Mucosa of stomach (tissue), 1 donor: ENCODE measurements around the gene NPAS2.

ENCODE experiments used
- H3K27me3 ChIP-seq: one replicate; pipeline ENCODE4 v1.7.0; 2013; ENCODE audit warnings: mild to moderate bottlenecking, low read length; ENCODE audit not compliant: control insufficient read depth, insufficient read depth
- H3K36me3 ChIP-seq: one replicate; pipeline ENCODE4 v1.7.0; 2013; ENCODE audit warnings: low read length; ENCODE audit not compliant: control insufficient read depth, insufficient read depth
- H3K4me1 ChIP-seq: one replicate; pipeline ENCODE4 v1.7.0; 2013; ENCODE audit warnings: mild to moderate bottlenecking, low read length; ENCODE audit not compliant: control insufficient read depth, insufficient read depth
- H3K4me3 ChIP-seq: one replicate; pipeline ENCODE4 v1.7.0; 2013; ENCODE audit warnings: low read length
- H3K9ac ChIP-seq: one replicate; pipeline ENCODE4 v1.7.0; 2013; ENCODE audit warnings: mild to moderate bottlenecking, low read length, moderate library complexity
- H3K9me3 ChIP-seq: one replicate; pipeline ENCODE4 v1.7.0; 2013; ENCODE audit warnings: mild to moderate bottlenecking, low read length, moderate library complexity; ENCODE audit not compliant: control insufficient read depth
- donor health status: Pancreatic carcinoma.

The NPAS2 gene

DNA sequence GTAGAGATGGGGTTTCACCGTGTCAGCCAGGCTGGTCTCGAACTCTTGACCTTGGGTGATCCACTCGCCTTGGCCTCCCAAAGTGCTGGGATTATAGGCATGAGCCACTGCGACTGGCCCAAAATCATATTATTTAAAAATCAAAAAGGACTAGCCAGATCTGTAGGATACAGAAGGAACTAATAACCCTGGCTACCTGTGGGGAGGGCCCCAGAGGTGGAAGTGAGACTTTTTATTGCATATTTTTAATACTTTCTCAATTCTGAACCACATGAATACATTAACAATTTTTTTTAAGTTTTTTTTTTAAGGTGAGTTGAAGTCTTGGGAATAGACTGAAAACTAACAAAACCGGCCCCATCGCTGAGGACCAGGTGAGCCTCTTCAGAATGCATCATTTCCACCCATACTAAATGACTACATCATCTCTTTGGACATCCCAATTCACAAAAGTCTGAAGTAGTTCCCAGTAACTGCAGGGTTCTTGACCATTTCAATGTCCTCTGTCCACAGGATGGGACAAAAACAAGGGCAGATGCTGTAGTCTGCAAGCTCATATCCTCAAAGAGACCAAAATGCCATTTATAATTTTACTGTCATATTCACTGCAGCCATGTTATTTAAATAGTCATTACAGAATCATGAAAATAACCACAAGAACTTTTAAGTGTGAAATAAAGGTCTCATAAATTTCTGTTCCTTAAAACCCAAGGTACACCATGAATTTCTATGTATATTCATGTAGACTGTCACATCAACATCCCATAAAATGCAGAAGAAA, 203.6 kb downstream of the NPAS2 start:
- Histone ChIP-seq H3K9ac (no peak overlapping the region), H3K4me3 (no peak overlapping the region), H3K27me3 (no peaks in the 10 kb centered on the region), H3K36me3 (peaks cover 4% of the 10 kb centered on the region), H3K9me3 (no peaks in the 10 kb centered on the region), H3K4me1 (no peaks in the 10 kb centered on the region)

GRCh38 chr2:101025561-101025960, 205.6 kb downstream of the NPAS2 start:
- Histone ChIP-seq H3K9me3 (no peaks in the 10 kb centered on the region), H3K27me3 (no peaks in the 10 kb centered on the region), H3K36me3 (peaks cover 4% of the 10 kb centered on the region), H3K9ac (no peak overlapping the region), H3K4me1 (no peaks in the 10 kb centered on the region), H3K4me3 (no peak overlapping the region)

GRCh38 chr2:101026253-101026701, 206.3 kb downstream of the NPAS2 start:
- Histone ChIP-seq H3K27me3 (no peaks in the 10 kb centered on the region), H3K36me3 (peaks cover 2% of the 10 kb centered on the region), H3K4me3 (no peak overlapping the region), H3K9ac (no peak overlapping the region), H3K4me1 (no peaks in the 10 kb centered on the region), H3K9me3 (no peaks in the 10 kb centered on the region)

- no peak overlapping the region for H3K9ac ChIP-seq
- no peaks in the 10 kb centered on the region for H3K4me1 ChIP-seq
- no peak overlapping the region for H3K4me3 ChIP-seq
- H3K27me3 ChIP-seq: no peaks in the 10 kb centered on the region
- H3K9me3 ChIP-seq: no peaks in the 10 kb centered on the region
- no peaks in the 10 kb centered on the region for H3K36me3 ChIP-seq
Measured at GRCh38 chr2:101026923-101027469, 207.1 kb downstream of the NPAS2 start.

- Histone ChIP-seq H3K4me3 (no peak overlapping the region), H3K36me3 (no peaks in the 10 kb centered on the region), H3K9me3 (no peaks in the 10 kb centered on the region)
Measured at GRCh38 chr2:101027852-101028251, 207.9 kb downstream of the NPAS2 start.

DNA sequence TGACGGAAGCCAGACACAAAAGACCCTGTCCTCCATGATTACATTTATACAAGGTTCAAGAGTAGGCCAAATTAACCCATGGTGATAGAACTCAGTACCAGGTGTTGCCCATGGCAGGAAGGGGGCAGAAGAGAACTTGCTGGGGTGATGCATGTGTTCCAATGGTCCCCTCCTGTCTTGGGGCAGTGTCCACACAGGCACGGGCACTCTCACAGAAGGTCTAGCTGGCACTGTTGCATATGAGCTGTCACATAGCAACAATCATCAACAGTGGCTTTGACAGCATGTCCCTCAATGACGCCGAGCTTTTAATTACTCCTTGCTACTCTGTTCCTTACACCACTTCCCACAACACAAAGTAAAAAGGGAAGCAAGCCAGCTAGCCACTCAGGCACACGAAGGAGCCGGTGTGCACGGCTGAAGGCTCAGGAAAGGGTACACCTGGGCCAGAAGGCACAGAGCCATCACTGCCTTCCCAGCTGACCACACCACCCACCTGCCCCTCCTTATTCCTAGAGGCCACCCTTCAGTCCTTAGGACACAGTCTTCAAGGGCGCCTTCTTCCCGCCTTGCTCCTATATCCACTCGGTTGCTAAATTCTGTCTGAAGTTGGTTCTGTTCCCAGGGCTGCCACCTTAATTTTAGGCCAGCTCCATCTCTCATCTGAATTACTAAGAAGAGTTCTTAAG, 211.1 kb downstream of the NPAS2 start:
- no peaks in the 10 kb centered on the region for H3K27me3 ChIP-seq
- H3K9ac ChIP-seq: no peak overlapping the region
- no peak overlapping the region for H3K4me3 ChIP-seq
- no peaks in the 10 kb centered on the region for H3K4me1 ChIP-seq
- no peaks in the 10 kb centered on the region for H3K36me3 ChIP-seq
- no peaks in the 10 kb centered on the region for H3K9me3 ChIP-seq

More at GRCh38 chr2:101027852-101028251, 207.9 kb downstream of the NPAS2 start:
- no peaks in the 10 kb centered on the region for H3K4me1 ChIP-seq
- H3K9ac ChIP-seq: no peak overlapping the region
- H3K27me3 ChIP-seq: no peaks in the 10 kb centered on the region

GRCh38 chr2:101032084-101032776, 212.3 kb downstream of the NPAS2 start:
- Histone ChIP-seq H3K9ac (no peak overlapping the region), H3K27me3 (no peaks in the 10 kb centered on the region), H3K4me3 (no peak overlapping the region), H3K4me1 (no peaks in the 10 kb centered on the region), H3K36me3 (no peaks in the 10 kb centered on the region), H3K9me3 (no peaks in the 10 kb centered on the region)

- Histone ChIP-seq H3K4me3 (no peak overlapping the region), H3K36me3 (no peaks in the 10 kb centered on the region), H3K9ac (no peak overlapping the region), H3K9me3 (no peaks in the 10 kb centered on the region), H3K27me3 (no peaks in the 10 kb centered on the region), H3K4me1 (no peaks in the 10 kb centered on the region)
Measured at GRCh38 chr2:101036562-101036961, 216.6 kb downstream of the NPAS2 start.

GRCh38 chr2:101037161-101037755, 217.3 kb downstream of the NPAS2 start:
- Histone ChIP-seq H3K9me3 (no peaks in the 10 kb centered on the region), H3K4me3 (no peak overlapping the region), H3K4me1 (no peaks in the 10 kb centered on the region), H3K27me3 (no peaks in the 10 kb centered on the region), H3K36me3 (no peaks in the 10 kb centered on the region), H3K9ac (no peak overlapping the region)

GRCh38 chr2:101038455-101039255, 218.7 kb downstream of the NPAS2 start:
- no peak overlapping the region for H3K4me3 ChIP-seq
- H3K36me3 ChIP-seq: no peaks in the 10 kb centered on the region
- no peaks in the 10 kb centered on the region for H3K27me3 ChIP-seq
- H3K9ac ChIP-seq: no peak overlapping the region
- no peaks in the 10 kb centered on the region for H3K9me3 ChIP-seq
- H3K4me1 ChIP-seq: no peaks in the 10 kb centered on the region

DNA sequence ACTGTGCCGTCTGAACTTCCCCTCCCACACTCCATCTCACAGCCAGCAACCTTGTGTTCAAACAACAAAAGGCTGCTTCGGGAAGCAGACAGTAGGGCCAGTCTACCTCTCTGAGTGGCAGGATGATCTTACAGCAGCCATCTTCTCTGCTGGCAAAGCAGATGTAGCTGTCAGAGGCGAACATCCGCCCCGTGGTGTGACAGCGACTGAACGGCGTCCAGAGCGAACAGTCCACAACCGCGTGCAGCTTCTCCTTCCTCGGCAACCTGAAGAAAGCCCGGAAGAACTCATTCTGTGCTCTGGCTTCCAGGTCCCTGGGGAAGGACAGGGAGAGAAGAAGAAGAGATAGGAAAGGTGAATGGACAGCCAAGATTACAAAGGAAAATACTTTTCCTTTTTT, 220.1 kb downstream of the NPAS2 start:
- Histone ChIP-seq H3K36me3 (no peaks in the 10 kb centered on the region), H3K4me1 (no peaks in the 10 kb centered on the region), H3K27me3 (no peaks in the 10 kb centered on the region), H3K4me3 (no peak overlapping the region), H3K9me3 (no peaks in the 10 kb centered on the region), H3K9ac (no peak overlapping the region)
